Spleen (tissue), 11 donors: Measurements from ENCODE around the gene EPHB2. TPM values are rescaled to one million over a fixed set of nuclear protein-coding genes. Genes with fewer than 3 reads are reported as not detected.

ENCODE experiments used
- DNase-seq: peaks from one replicate; pipeline ENCODE4 v3.0.0-alpha.2; 2020
- H3K27ac ChIP-seq, 8 donors: fragments of 200-600 bp; sonication (generic) in 7 of 8; 1 replicate in 4 of 8; 2 replicates in 4 of 8; pipeline versions ENCODE4 v1.5.0 to v1.8.0; 2016 to 2021; ENCODE audit warnings: inconsistent platforms in 4 of 8, mild to moderate bottlenecking in 4 of 8, moderate library complexity in 1 of 8
- H3K27me3 ChIP-seq, 7 donors: fragments of 200-600 bp; sonication (generic) in 6 of 7; replicated peaks in 1 of 7; 1 replicate in 4 of 7; 2 replicates in 3 of 7; pipeline versions ENCODE4 v1.5.0 to v1.8.0; 2016 to 2021; ENCODE audit warnings: inconsistent platforms in 3 of 7, mild to moderate bottlenecking in 1 of 7
- H3K36me3 ChIP-seq, 6 donors: fragments of 200-600 bp; sonication (generic) in 5 of 6; 1 replicate in 4 of 6; 2 replicates in 2 of 6; pipeline versions ENCODE4 v1.5.0 to v1.8.0; 2016 to 2021; ENCODE audit warnings: inconsistent platforms in 2 of 6
- H3K4me1 ChIP-seq, 6 donors: fragments of 200-600 bp; sonication (generic) in 5 of 6; 1 replicate in 3 of 6; 2 replicates in 3 of 6; pipeline versions ENCODE4 v1.5.0 to v1.8.0; 2016 to 2021; ENCODE audit warnings: inconsistent platforms in 3 of 6
- H3K4me3 ChIP-seq, 8 donors: fragments of 200-600 bp; sonication (generic) in 7 of 8; 1 replicate in 4 of 8; 2 replicates in 4 of 8; pipeline versions ENCODE4 v1.5.0 to v1.8.0; 2016 to 2021; ENCODE audit warnings: inconsistent platforms in 4 of 8, mild to moderate bottlenecking in 4 of 8, moderate library complexity in 2 of 8
- H3K9me3 ChIP-seq, 8 donors: fragments of 200-600 bp; sonication (generic) in 7 of 8; 1 replicate in 4 of 8; 2 replicates in 4 of 8; pipeline versions ENCODE4 v1.5.0 to v1.8.0; 2016 to 2021; ENCODE audit warnings: inconsistent platforms in 4 of 8
- CTCF ChIP-seq, 11 experiments: fragments of 200-600 bp in 7 of 11; fragments of 450-650 bp in 4 of 11; sonication (generic) in 4 of 11; IDR thresholded peaks in 8 of 11; conservative IDR thresholded peaks in 3 of 11; 1 replicate in 7 of 11; 2 replicates in 4 of 11; pipeline versions ENCODE4 v1.4.0 to v1.8.0; 2016 to 2021; ENCODE audit warnings: antibody characterized with exemption in 11 of 11, inconsistent platforms in 4 of 11, mild to moderate bottlenecking in 1 of 11
- POLR2A ChIP-seq, 3 donors: fragments of 450-650 bp; IDR thresholded peaks; one replicate each; pipeline ENCODE4 v1.5.1; 2017; ENCODE audit warnings: antibody characterized with exemption in 3 of 3, mild to moderate bottlenecking in 1 of 3
- POLR2AphosphoS5 ChIP-seq, 3 donors: sonication (generic); formaldehyde crosslinking; IDR thresholded peaks; one replicate each; pipeline ENCODE4 v1.5.1; 2017; ENCODE audit warnings: antibody characterized with exemption in 3 of 3
- WGBS, 5 donors: extraction: QIAGEN DNeasy Blood & Tissue Kit in 3 of 5; methylation state at CpG; one replicate each; pipeline versions ENCODE4 v1.1.5 to v1.1.7; 2013 to 2018; 5-methylcytosine and 5-hydroxymethylcytosine counted together
- intact Hi-C: fragments of 100-400 bp; cut with DNase I; formaldehyde crosslinking; loops from one replicate; pipeline ENCODE4 v1.15.0; 2023; ENCODE audit warnings: low total_unique reads
- polyA plus RNA-seq, 3 donors: library from polyadenylated mRNA; stranded (reverse); fragments of 200-250 nt; gene quantifications; one replicate each; pipeline ENCODE4 v1.2.1, GENCODE V29; 2013
- total RNA-seq, 7 donors: library from RNA; depleted of rRNA in 3 of 7; stranded (reverse); fragments of >200 nt in 3 of 7; fragmentation: NEBNext Ultra II Directional in 4 of 7; extraction: Animal tissue kit (Norgen Biotek cat#: 25700) in 4 of 7; gene quantifications; one replicate each; pipeline versions ENCODE4 v1.1.0 to v1.2.1, GENCODE V29; 2016 to 2021
- donor health status: healthy with polysubstance abuse.
- donor health status: DM: no; HTN: no; CAD: no; lungs with moderate emphysema.
- donor health status: DM: no; HTN: no; CAD: no.
- donor health status: Bipolar disorder and iron deficiency.
- donor health status: healthy.
- donor health status: DM: no; HTN: no; CAD: no.
- donor health status: DM: yes; HTN: yes; CAD: no.

The EPHB2 gene
- total and polyA plus RNA-seq, 10 donors: 0.67 to 9.3 (median 6.3) TPM

GRCh38 chr1:22739648-22740385 is 29.2 kb downstream of the EPHB2 start:
- no peak for TF ChIP-seq POLR2A (IDR thresholded peaks at IDR 0.05)
- no peak for TF ChIP-seq POLR2AphosphoS5 (IDR thresholded peaks at IDR 0.05)
- no peak for TF ChIP-seq CTCF (IDR thresholded peaks at IDR 0.05 in 8 of 11, conservative IDR thresholded peaks at IDR 0.05 in 3 of 11)
- intact Hi-C loops: no loop called here
- no peaks in the 10 kb centered on the region for H3K9me3 ChIP-seq
- H3K27ac ChIP-seq: peak overlapping the region in 1 of 8 donors; percentile 3
- H3K4me3 ChIP-seq: no peak overlapping the region
- no peak for DNase-seq
- H3K4me1 ChIP-seq: peaks cover 0 to 12% (median 0%) of the 10 kb centered on the region in 6 donors
- no peaks in the 10 kb centered on the region for H3K36me3 ChIP-seq
- 68 to 89% (median 69%) methylated on average over 18 of the region's 18 CpGs for WGBS, 5 donors
- peaks cover 0 to 36% (median 0%) of the 10 kb centered on the region in 7 donors for H3K27me3 ChIP-seq

DNA sequence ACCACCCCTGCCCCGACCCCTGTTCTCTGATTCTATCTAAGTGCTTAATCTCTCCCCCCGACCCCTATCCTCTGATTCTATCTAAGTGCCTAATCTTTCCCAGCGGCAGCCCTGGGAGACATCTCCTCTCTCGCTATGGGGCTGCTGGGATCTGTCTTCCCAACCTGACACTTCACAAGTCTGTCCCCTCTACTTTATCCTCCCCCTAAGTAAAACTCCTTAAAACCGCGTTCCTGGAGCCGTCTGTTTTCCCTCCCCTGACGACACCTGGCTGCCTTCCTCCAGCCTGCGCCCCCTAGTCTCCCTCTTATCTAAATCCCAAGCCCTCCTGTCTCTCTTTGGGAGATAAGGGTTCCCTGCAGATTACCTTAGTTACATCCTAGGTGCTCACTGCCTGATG is 30.5 kb downstream of the EPHB2 start:
- TF ChIP-seq POLR2A (IDR thresholded peaks at IDR 0.05): no peak
- no peak for TF ChIP-seq POLR2AphosphoS5 (IDR thresholded peaks at IDR 0.05)
- no peak for TF ChIP-seq CTCF (IDR thresholded peaks at IDR 0.05 in 8 of 11, conservative IDR thresholded peaks at IDR 0.05 in 3 of 11)
- no peaks in the 10 kb centered on the region for H3K9me3 ChIP-seq
- no peak overlapping the region for H3K4me3 ChIP-seq
- H3K36me3 ChIP-seq: no peaks in the 10 kb centered on the region
- peaks cover 0 to 11% (median 0%) of the 10 kb centered on the region in 6 donors for H3K4me1 ChIP-seq
- intact Hi-C loops: no loop called here
- no peak for DNase-seq
- no peak overlapping the region for H3K27ac ChIP-seq
- 79 to 85% (median 80%) methylated on average over 9 of the region's 9 CpGs for WGBS, 5 donors
- H3K27me3 ChIP-seq: peaks cover 0 to 36% (median 0%) of the 10 kb centered on the region in 7 donors

GRCh38 chr1:22745669-22746585 is 35.3 kb downstream of the EPHB2 start:
- no peak for TF ChIP-seq POLR2AphosphoS5 (IDR thresholded peaks at IDR 0.05)
- TF ChIP-seq CTCF (IDR thresholded peaks at IDR 0.05 in 8 of 11, conservative IDR thresholded peaks at IDR 0.05 in 3 of 11): no peak
- no peak for TF ChIP-seq POLR2A (IDR thresholded peaks at IDR 0.05)
- peaks cover 0 to 40% (median 0%) of the 10 kb centered on the region in 6 donors for H3K4me1 ChIP-seq
- DNase-seq: no peak

More at GRCh38 chr1:22745669-22746585, 35.3 kb downstream of the EPHB2 start:
- intact Hi-C loops: no loop called here
- no peaks in the 10 kb centered on the region for H3K36me3 ChIP-seq
- WGBS, 5 donors: 70 to 86% (median 77%) methylated on average over 14 of the region's 14 CpGs
- no peak overlapping the region for H3K4me3 ChIP-seq
- peaks cover 0 to 22% (median 0%) of the 10 kb centered on the region in 7 donors for H3K27me3 ChIP-seq
- H3K9me3 ChIP-seq: no peaks in the 10 kb centered on the region
- no peak overlapping the region for H3K27ac ChIP-seq
